Esophagus muscularis mucosa (tissue), 4 donors: ENCODE results near the gene TCN1. TPM values are rescaled to one million over a fixed set of nuclear protein-coding genes. Genes with fewer than 3 reads are reported as not detected.
"Not testable (repeated sequence)": the region's sequence is repeated elsewhere in the genome, so short reads cannot be mapped to it uniquely, and the experiment has no call there.

Experiments used
- DNase-seq: peaks from one replicate; pipeline ENCODE4 v3.0.0-alpha.2; 2017; ENCODE audit errors: extremely low spot score
- H3K27ac ChIP-seq, 4 donors: fragments of 200-600 bp; sonication (generic); replicated peaks in 1 of 4; 1 replicate in 3 of 4; 2 replicates in 1 of 4; pipeline ENCODE4 v1.5.1; 2016 to 2019; ENCODE audit warnings: mild to moderate bottlenecking in 1 of 4
- H3K27me3 ChIP-seq, 4 donors: fragments of 200-600 bp; sonication (generic); one replicate each; pipeline versions ENCODE4 v1.5.1 to v1.6.0; 2016 to 2019
- H3K36me3 ChIP-seq, 4 donors: fragments of 200-600 bp; sonication (generic); one replicate each; pipeline ENCODE4 v1.5.1; 2016 to 2019
- H3K4me1 ChIP-seq, 4 donors: fragments of 200-600 bp; sonication (generic); one replicate each; pipeline ENCODE4 v1.5.1; 2016 to 2019
- H3K4me3 ChIP-seq, 4 donors: fragments of 200-600 bp; sonication (generic); 1 replicate in 2 of 4; 2 replicates in 2 of 4; pipeline ENCODE4 v1.5.1; 2016 to 2019; ENCODE audit warnings: mild to moderate bottlenecking in 4 of 4, moderate library complexity in 1 of 4
- H3K9me3 ChIP-seq, 4 donors: fragments of 200-600 bp; sonication (generic); 1 replicate in 3 of 4; 2 replicates in 1 of 4; pipeline ENCODE4 v1.5.1; 2016 to 2019
- EP300 ChIP-seq: sonication (generic); formaldehyde crosslinking; IDR thresholded peaks from one replicate; pipeline ENCODE4 v1.6.1; 2017; ENCODE audit warnings: antibody characterized with exemption
- POLR2A ChIP-seq: fragments of 450-650 bp; IDR thresholded peaks from one replicate; pipeline ENCODE4 v1.6.1; 2017; ENCODE audit warnings: antibody characterized with exemption, moderate library complexity, mild to moderate bottlenecking, low read depth
- POLR2AphosphoS5 ChIP-seq, 2 donors: sonication (generic); formaldehyde crosslinking; IDR thresholded peaks; one replicate each; pipeline ENCODE4 v1.6.1; 2017; ENCODE audit warnings: antibody characterized with exemption in 2 of 2
- WGBS: methylation state at CpG from one replicate; pipeline ENCODE4 v1.1.5; 2018; 5-methylcytosine and 5-hydroxymethylcytosine counted together
- intact Hi-C: fragments of 100-400 bp; cut with DNase I; formaldehyde crosslinking; loops from one replicate; pipeline ENCODE4 v1.15.1; 2023
- total RNA-seq, 4 donors: library from RNA; depleted of rRNA; stranded (reverse); fragments of >200 nt; gene quantifications; one replicate each; pipeline versions ENCODE4 v1.1.0 to v1.2.1, GENCODE V29; 2016
- TF ChIP-seq, protein P1 (sequence below), 3 experiments: fragments of 200-600 bp in 2 of 3; fragments of 450-650 bp in 1 of 3; sonication (generic) in 2 of 3; IDR thresholded peaks; one replicate each; pipeline ENCODE4 v1.5.1; 2017 to 2019; ENCODE audit warnings: antibody characterized with exemption in 3 of 3, mild to moderate bottlenecking in 2 of 3, moderate library complexity in 1 of 3

TCN1 gene, protein sequence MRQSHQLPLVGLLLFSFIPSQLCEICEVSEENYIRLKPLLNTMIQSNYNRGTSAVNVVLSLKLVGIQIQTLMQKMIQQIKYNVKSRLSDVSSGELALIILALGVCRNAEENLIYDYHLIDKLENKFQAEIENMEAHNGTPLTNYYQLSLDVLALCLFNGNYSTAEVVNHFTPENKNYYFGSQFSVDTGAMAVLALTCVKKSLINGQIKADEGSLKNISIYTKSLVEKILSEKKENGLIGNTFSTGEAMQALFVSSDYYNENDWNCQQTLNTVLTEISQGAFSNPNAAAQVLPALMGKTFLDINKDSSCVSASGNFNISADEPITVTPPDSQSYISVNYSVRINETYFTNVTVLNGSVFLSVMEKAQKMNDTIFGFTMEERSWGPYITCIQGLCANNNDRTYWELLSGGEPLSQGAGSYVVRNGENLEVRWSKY
- under 1 TPM in 1 of 4 donors, not detected in 3; 0.66 TPM for total RNA-seq

DNA sequence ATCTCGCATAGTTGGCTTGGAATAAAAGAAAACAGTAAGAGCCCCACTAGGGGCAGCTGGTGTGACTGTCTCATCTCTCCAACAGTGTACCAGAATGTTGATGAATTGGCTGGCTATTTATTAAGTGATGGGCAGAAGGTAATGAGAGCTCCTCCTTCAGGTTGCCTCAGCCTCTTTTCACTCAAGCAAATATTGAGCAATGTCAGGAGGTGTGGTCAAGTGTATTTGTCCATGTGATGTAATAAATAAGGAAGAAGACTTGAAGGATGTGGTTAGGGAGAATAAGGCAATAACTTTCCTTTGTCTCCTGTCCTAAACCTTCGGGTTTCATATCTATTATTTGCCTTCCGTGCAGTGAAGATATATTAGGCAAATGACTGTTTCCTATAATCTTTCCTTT, at the start of gene TCN1:
Gene TCN1 (minus strand): TSS at position 91 of the 400 bp plus-strand sequence. CDS start 17 bp downstream, at position 74.
- Histone ChIP-seq H3K36me3 (no peaks in the 10 kb centered on the region), H3K4me1 (no peaks in the 10 kb centered on the region), H3K9me3 (no peaks in the 10 kb centered on the region), H3K27ac (no peak within 1 kb of the TSS), H3K27me3 (no peaks in the 10 kb centered on the region), H3K4me3 (no peak within 1 kb of the TSS)
- TF ChIP-seq POLR2AphosphoS5 (IDR thresholded peaks at IDR 0.05) (no peak), EP300 (no peak), POLR2A (no peak)
- TF ChIP-seq, protein P1, sequence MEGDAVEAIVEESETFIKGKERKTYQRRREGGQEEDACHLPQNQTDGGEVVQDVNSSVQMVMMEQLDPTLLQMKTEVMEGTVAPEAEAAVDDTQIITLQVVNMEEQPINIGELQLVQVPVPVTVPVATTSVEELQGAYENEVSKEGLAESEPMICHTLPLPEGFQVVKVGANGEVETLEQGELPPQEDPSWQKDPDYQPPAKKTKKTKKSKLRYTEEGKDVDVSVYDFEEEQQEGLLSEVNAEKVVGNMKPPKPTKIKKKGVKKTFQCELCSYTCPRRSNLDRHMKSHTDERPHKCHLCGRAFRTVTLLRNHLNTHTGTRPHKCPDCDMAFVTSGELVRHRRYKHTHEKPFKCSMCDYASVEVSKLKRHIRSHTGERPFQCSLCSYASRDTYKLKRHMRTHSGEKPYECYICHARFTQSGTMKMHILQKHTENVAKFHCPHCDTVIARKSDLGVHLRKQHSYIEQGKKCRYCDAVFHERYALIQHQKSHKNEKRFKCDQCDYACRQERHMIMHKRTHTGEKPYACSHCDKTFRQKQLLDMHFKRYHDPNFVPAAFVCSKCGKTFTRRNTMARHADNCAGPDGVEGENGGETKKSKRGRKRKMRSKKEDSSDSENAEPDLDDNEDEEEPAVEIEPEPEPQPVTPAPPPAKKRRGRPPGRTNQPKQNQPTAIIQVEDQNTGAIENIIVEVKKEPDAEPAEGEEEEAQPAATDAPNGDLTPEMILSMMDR (IDR thresholded peaks at IDR 0.05), result no peak
- no peak for DNase-seq
- intact Hi-C loops, result no loop called here
- 78% methylated on average over 3 of the region's 3 CpGs for WGBS

DNA sequence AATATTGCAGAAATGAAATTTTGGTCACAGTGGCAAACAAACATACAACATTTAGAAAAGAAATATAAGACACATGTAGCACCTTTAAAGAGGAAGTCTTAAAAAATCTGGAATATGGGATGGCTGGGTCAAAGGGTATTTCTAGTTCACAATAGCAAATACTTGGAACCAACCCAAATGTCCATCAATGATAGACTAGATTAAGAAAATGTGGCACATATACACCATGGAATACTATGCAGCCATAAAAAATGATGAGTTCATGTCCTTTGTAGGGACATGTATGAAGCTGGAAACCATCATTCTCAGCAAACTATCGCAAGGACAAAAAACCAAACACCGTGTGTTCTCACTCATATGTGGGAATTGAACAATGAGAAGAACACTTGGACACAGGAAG, 37.3 kb upstream of the TCN1 start:
- H3K9me3 ChIP-seq, H3K36me3 ChIP-seq, DNase-seq, H3K27me3 ChIP-seq, H3K4me1 ChIP-seq, H3K27ac ChIP-seq, H3K4me3 ChIP-seq, intact Hi-C loops: not testable (repeated sequence)
- 94% methylated on average over 2 of the region's 2 CpGs for WGBS

DNA sequence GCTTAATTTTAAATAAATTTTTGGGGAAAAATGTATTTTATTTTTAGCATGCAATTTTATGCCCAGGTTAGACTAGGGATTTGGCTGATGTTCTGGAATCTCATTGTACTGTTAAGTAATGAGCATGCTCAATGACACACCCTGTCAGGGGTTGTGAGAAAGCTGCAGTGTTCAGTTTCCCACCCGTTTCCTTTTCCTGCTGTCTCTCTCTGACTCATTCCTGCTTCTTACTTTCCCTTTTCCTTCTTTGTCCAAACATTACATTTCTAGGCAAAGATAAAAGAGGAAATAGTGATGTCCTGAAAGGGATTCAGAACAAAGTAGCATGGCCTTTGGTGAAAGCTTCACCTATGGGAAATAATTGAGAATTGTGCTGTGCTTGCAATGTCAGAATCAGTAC, 35.0 kb upstream of the TCN1 start:
- DNase-seq, result no peak
- no peak overlapping the region for H3K4me3 ChIP-seq
- 39% methylated on average over 1 of the region's 1 CpG for WGBS
- no peaks in the 10 kb centered on the region for H3K27me3 ChIP-seq
- TF ChIP-seq POLR2A (no peak), POLR2AphosphoS5 (IDR thresholded peaks at IDR 0.05) (no peak), EP300 (no peak)
- TF ChIP-seq, protein P1 (IDR thresholded peaks at IDR 0.05), result no peak
- H3K36me3 ChIP-seq, result no peaks in the 10 kb centered on the region
- no peaks in the 10 kb centered on the region for H3K4me1 ChIP-seq
- H3K9me3 ChIP-seq, result no peaks in the 10 kb centered on the region
- intact Hi-C loops, result no loop called here
- no peak overlapping the region for H3K27ac ChIP-seq

DNA sequence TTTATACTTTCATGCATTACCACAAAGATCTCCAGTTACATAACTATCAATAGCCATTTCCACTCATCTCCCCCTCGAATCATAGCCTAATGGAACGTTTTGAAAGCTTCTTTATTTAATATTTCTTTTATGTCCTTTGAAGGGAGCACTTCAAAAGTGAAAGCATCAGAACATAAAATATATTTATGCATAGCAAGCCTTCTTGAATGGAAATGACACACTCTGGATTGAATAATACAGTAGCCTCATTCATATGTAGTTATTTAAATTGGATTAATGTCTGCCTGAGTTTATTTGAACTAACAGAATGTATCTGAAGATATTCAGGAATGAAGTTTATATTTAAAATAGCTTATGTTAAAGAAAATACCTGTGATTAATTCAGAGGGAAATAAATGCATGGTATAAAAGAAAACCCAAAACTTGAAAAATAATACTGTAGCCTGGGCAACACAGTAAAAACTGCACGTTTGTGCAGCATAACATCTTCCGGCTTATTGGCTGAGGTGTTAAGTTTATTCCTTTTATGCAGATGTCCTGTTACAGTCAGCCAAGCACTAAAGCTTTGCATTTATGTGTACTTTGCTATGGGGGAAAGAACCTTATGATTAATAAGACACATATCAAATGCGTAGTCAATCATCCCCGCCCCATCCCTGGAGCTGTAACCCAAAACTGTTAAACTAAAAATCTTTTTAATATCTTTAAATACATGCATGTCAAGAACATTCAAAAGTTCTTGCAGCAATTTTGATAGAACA, 34.3 kb upstream of the TCN1 start:
- no peak overlapping the region for H3K4me3 ChIP-seq
- H3K36me3 ChIP-seq, result no peaks in the 10 kb centered on the region
- 58% methylated on average over 6 of the region's 6 CpGs for WGBS
- H3K9me3 ChIP-seq, result no peaks in the 10 kb centered on the region
- intact Hi-C loops, result no loop called here
- no peaks in the 10 kb centered on the region for H3K4me1 ChIP-seq
- TF ChIP-seq, protein P1 (IDR thresholded peaks at IDR 0.05), result no peak
- TF ChIP-seq POLR2A (no peak), EP300 (no peak), POLR2AphosphoS5 (IDR thresholded peaks at IDR 0.05) (no peak)
- H3K27ac ChIP-seq, result no peak overlapping the region
- no peak for DNase-seq
- H3K27me3 ChIP-seq, result no peaks in the 10 kb centered on the region

DNA sequence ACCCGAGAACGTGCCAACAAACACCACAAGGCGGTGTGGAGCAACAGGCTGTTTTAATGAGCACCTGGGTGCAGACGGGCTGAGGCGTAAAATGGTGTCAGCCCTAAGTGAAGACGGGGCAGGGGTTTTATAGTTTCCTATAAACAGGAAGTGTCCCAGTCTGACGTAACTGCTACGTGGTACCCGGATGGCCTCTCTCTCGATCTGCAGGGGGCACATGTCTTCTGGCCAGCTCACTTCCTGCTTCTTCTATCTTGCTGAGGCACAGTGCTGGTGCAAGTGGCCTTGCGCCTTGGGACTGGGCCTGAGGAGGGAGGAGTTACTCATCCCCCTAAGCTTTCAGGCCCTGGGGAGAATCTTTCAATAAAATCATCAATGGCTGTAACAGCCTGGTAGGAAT, 33.2 kb upstream of the TCN1 start:
- intact Hi-C loops, result no loop called here
- Histone ChIP-seq H3K27me3 (no peaks in the 10 kb centered on the region), H3K9me3 (no peaks in the 10 kb centered on the region), H3K36me3 (no peaks in the 10 kb centered on the region), H3K4me3 (no peak overlapping the region), H3K27ac (no peak overlapping the region), H3K4me1 (no peaks in the 10 kb centered on the region)
- TF ChIP-seq POLR2AphosphoS5 (IDR thresholded peaks at IDR 0.05) (no peak), EP300 (no peak), POLR2A (no peak)
- TF ChIP-seq, protein P1 (IDR thresholded peaks at IDR 0.05), result no peak
- WGBS, result 84% methylated on average over 7 of the region's 11 CpGs
- no peak for DNase-seq
